ENCODE data around the gene EEF1B2.
"Not testable (repeated sequence)": the region's sequence is repeated elsewhere in the genome, so short reads cannot be mapped to it uniquely, and the experiment has no call there.

EEF1B2 gene

GRCh38 chr2:206163251-206163880, 3.7 kb downstream of the EEF1B2 start:
- no peak for DNase-seq (ENCODE audit: low read depth in 1 of 2, low spot score in 1 of 2)

DNA sequence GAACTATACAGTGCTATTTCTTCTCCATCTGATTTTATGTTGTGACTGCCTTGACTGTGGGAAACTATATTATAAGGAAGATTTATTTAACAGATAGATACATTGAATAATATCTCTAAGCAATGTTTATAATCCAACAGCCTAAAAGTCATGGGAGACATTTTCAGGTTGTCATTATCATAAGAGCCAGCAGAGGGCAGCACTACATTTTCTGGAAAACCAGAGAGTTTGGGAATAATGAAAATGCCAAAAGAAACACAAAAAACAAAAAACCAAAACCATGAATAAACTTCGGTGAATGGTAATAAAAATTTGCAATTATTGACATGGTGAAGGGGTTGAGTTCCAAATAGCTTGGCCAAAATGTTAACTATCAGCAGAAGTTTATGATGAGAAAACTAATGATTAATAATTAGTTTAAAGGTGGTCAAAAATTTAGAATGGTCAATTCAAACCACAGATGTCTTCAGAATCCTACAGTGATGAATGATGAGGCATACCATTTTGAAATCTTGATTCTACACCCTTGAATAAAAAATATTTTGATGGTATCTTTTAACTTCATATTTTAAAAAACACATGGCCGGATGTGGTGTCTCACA, 4.7 kb downstream of the EEF1B2 start:
- no peak for DNase-seq (ENCODE audit: low read depth in 1 of 2, low spot score in 1 of 2)

GRCh38 chr2:206168230-206168629, 8.5 kb downstream of the EEF1B2 start:
- DNase-seq (ENCODE audit: low read depth in 1 of 2, low spot score in 1 of 2): not testable (repeated sequence)

DNA sequence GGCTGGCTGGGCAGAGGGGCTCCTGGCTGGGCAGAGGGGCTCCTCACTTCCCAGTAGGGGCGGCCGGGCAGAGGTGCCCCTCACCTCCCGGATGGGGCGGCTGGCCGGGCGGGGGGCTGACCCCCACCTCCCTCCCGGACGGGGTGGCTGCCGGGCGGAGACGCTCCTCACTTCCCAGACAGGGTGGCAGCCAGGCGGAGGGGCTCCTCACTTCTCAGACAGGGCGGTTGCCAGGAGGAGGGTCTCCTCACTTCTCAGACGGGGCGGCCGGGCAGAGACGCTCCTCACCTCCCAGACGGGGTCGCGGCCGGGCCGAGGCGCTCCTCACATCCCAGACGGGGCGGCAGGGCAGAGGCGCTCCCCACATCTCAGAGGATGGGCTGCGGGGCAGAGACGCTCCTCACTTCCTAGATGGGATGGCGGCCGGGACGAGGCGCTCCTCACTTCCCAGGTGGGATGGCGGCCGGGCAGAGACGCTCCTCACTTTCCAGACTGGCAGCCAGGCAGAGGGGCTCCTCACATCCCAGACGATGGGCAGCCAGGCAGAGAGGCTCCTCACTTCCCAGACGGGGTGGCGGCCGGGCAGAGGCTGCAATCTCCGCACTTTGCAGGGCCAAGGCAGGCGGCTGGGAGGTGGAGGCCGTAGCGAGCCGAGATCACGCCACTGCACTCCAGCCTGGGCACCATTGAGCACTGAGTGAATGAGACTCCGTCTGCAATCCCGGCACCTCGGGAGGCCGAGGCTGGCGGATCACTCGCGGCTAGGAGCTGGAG, 12.1 kb downstream of the EEF1B2 start:
- DNase-seq (ENCODE audit: low read depth in 1 of 2, low spot score in 1 of 2): not testable (repeated sequence)

- DNase-seq (ENCODE audit: low read depth in 1 of 2, low spot score in 1 of 2): no peak
Observed at GRCh38 chr2:206173147-206173546, 13.5 kb downstream of the EEF1B2 start.

DNA sequence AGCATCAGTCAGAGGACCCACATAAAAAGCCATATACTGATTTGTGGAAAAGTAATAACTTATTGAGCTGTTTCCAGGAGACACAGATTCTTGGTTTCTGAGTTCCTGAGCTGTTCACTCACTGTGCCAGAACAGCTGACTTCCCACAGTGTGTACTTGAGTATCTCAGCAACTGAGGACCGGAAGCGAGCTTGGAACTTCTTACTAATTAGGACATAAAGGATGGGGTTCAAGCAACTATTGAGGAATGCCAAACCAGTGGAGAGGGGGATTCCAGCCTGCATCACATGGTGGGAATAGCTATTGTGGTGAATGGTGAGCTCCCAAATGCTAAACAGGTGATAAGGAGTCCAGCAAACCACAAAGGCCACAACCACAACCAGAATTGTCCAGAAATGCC, 16.4 kb downstream of the EEF1B2 start:
- no peak for DNase-seq (ENCODE audit: low read depth in 1 of 2, low spot score in 1 of 2)

DNA sequence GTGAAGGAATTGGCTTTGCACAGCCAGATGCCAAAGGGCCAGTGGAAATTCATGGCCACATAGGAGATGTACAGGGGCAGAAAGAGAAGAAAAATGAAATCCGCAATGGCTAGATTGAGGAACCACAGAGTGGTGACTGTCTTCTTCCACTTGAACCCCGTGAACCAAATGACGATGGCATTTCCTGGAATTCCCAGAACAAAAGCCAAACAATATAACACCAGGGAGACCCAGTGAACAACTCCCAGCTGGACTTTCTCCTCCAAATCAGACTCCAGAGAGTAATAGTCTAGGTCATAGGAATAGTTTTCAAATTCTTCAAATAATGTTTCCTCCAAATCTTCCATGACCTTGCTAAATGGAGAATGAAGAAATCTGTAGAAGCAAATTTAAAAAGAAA, 17.2 kb downstream of the EEF1B2 start:
- DNase-seq (ENCODE audit: low read depth in 1 of 2, low spot score in 1 of 2): no peak

- not testable (repeated sequence) for DNase-seq (ENCODE audit: low read depth in 1 of 2, low spot score in 1 of 2)
Observed at GRCh38 chr2:206181526-206181925, 21.8 kb downstream of the EEF1B2 start.

DNA sequence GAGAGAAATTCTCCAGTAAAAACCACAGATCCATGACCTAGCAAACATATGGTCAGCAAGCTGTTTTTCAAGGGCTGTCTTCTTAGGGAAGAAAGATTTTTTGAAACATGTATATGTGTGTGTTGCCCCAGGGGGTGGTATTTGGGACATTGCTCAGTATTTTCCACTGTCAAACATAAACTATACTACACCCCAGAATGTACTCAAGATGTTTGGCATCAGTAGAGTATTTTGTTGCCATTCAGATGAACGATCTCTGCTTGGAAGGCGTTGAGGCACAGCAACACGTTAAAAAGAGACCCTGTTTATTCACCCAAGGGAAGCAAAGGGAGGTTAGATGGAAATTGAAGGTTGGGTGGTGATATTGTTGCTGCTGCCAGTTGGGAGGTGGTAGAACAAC, 30.0 kb downstream of the EEF1B2 start:
- DNase-seq (ENCODE audit: low read depth in 1 of 2, low spot score in 1 of 2): no peak

DNA sequence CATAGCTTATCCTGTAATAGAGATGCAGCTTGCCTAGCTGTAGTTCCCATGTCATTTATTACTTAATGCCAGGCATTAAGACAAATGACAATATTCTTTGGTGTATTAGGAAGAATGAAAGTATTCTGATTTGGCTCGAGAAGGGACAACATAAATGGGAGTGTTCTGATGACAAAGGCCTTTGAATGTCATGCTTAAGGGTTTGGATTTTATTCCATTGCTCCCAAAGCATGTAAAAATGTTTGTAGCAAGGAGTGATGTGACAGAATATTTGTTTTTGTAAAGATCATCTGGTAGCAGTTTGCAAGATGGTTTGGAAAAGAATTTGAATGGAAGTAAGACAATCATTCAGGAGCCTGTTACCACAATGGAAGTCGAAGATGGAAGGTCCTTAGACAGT, 30.4 kb downstream of the EEF1B2 start:
- DNase-seq (ENCODE audit: low read depth in 1 of 2, low spot score in 1 of 2): no peak

DNA sequence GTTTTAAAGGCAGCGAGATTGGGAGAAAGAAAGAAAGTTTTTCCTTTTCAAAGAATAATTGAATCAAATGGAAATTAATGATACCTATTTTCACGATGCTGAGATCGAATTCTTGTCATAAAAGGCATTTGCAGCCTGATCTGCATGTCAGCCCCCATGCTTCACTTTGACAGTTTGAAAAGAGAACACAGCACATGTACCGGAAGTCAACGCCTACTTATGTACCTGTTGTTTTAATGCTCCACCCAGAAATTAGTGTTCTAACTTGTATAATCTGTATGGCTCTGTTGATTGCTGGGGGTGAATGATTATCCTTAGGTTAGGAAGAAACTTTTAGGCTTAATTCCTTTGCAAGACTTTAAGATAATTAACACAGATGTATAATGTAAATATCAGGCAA, 31.0 kb downstream of the EEF1B2 start:
- DNase-seq (ENCODE audit: low read depth in 1 of 2, low spot score in 1 of 2): no peak

GRCh38 chr2:206192157-206192556, 32.5 kb downstream of the EEF1B2 start:
- no peak for DNase-seq (ENCODE audit: low read depth in 1 of 2, low spot score in 1 of 2)

DNA sequence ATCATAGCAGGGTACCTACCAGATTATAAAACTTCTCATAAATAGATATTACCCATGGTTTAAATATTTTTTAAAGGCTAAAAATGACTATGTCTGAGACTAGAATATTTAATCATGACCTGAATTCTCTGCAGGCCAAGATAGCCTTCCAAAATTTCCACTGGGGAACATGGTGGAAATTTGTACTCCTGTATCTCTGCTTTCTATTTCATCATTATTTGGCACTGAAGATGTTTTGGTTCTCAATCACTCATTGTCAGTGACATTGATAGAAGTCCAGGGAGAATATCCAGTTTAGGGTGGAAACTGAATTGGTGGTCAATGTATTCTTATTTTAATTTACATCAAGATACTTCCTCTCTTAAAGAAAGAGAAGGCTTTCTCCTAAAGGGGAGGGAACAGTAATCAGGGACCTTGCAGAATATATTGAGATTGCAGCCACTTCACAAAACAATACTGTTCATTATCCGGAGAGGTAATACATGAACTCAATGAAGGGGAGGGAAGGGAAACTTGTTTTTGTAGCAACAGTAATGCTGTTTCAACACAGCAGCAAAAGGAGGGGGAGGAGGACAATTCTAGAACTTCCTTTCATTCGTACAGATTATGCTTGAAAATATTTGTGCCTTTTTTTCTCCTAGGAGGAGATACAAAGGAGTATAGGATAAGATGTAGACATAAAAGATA, 34.1 kb downstream of the EEF1B2 start:
- DNase-seq (ENCODE audit: low read depth in 1 of 2, low spot score in 1 of 2): no peak

DNA sequence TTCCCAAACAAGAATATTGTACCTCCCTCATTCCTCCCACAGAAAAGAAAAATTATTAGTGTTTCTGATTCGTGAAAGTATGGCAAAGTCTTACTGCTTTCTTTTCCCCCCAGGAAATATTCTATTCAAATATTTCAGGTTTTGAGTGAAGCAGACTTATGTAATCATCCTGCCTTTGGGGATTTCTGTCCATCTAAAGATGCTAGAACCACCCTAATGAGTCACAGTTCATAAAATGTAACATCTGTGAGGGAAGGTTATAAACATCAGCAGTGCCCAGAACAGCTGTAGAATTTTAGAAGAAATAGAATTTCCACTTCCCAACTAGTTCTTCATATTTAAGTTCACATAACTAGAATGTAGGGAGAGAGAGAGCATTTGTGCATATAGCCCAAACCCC, 39.0 kb downstream of the EEF1B2 start:
- DNase-seq (ENCODE audit: low read depth in 1 of 2, low spot score in 1 of 2): no peak

- DNase-seq (ENCODE audit: low read depth in 1 of 2, low spot score in 1 of 2): no peak
Observed at GRCh38 chr2:206201075-206201848, 41.6 kb downstream of the EEF1B2 start.

DNA sequence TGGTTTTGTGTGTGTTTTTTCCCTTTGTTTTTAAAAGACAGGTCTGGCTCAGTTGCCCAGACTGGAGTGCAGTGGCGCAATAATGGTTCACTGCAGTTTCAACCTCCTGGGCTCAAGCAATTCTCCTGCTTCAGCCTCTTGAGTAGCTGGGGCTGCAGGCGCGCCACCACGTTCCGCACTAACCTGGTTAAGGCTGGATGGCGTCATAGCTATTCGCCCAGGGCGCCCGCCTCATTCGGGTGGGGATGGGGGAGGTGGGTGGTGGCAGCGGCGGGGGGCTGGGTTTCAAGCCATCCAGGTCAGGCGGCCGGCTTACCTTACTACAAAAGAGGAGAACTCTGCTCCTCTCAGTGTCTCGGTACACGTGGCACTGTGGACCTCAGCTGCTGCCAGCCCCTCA, 42.8 kb downstream of the EEF1B2 start:
- DNase-seq (ENCODE audit: low read depth in 1 of 2, low spot score in 1 of 2): no peak

GRCh38 chr2:206203331-206203730, 43.6 kb downstream of the EEF1B2 start:
- no peak for DNase-seq (ENCODE audit: low read depth in 1 of 2, low spot score in 1 of 2)

DNA sequence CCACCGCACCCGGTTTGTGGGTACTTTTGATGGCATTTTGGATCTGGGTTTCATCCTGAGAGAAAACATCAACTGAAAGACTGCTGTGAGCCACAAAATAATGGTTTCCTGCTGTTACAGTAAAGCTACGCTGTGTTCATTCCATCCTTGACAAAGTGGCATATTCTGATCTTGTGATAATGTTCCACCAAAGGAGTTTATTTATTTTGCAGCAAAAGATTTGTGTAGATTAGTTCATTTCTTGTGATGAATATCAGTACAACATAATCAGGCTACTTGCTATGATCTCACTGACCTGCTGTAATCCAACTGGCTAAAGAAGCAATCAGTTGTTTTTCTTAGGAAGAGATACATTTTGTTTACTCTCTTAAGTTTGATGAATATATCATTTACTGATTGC, 45.0 kb downstream of the EEF1B2 start:
- no peak for DNase-seq (ENCODE audit: low read depth in 1 of 2, low spot score in 1 of 2)

- DNase-seq (ENCODE audit: low read depth in 1 of 2, low spot score in 1 of 2): not testable (repeated sequence)
Observed at GRCh38 chr2:206207316-206207715, 47.6 kb downstream of the EEF1B2 start.

- DNase-seq (ENCODE audit: low read depth in 1 of 2, low spot score in 1 of 2): no peak
Observed at GRCh38 chr2:206208900-206209299, 49.2 kb downstream of the EEF1B2 start.

- no peak for DNase-seq (ENCODE audit: low read depth in 1 of 2, low spot score in 1 of 2)
Observed at GRCh38 chr2:206211657-206212255, 52.1 kb downstream of the EEF1B2 start.

Measured in activated T-helper 1 cell treated with anti-CD3 and anti-CD28 coated beads, Interleukin-2, amount 50 U/mL, for 16 hours (primary cell).